PC-9 (cell line): ENCODE measurements around the gene AGAP1.

ENCODE experiments used
- EZH2 ChIP-seq: fragments of 200-600 bp; sonication (generic); IDR thresholded peaks from 2 replicates; pipeline ENCODE4 v1.8.0; 2017; ENCODE audit warnings: antibody characterized with exemption, low read depth
- TF ChIP-seq, protein P1 (sequence below): fragments of 200-600 bp; sonication (generic); conservative IDR thresholded peaks from 2 replicates; pipeline ENCODE4 v1.6.1; 2017; ENCODE audit warnings: mixed run types, antibody characterized with exemption, mild to moderate bottlenecking, moderate library complexity

DNA sequence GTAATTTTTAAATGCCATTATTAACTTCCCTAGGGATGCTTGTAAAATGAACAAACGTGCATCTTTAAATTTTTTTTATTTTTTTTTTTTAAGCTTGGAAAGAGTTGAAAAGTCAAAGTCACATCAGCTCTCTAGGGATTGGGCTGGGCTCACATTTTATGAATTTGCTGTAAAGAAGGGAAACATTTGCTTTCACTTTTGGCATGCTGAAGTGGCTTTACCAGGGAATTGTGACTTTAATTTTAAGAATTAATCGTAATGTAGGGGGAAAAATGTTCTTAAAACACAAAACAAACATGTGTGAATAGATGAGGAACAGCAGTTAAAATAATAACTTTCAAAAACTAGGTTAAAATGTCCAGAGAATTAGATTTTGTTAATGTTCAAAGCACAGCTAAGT, 123.0 kb downstream of the AGAP1 start:
- TF ChIP-seq, protein P1, sequence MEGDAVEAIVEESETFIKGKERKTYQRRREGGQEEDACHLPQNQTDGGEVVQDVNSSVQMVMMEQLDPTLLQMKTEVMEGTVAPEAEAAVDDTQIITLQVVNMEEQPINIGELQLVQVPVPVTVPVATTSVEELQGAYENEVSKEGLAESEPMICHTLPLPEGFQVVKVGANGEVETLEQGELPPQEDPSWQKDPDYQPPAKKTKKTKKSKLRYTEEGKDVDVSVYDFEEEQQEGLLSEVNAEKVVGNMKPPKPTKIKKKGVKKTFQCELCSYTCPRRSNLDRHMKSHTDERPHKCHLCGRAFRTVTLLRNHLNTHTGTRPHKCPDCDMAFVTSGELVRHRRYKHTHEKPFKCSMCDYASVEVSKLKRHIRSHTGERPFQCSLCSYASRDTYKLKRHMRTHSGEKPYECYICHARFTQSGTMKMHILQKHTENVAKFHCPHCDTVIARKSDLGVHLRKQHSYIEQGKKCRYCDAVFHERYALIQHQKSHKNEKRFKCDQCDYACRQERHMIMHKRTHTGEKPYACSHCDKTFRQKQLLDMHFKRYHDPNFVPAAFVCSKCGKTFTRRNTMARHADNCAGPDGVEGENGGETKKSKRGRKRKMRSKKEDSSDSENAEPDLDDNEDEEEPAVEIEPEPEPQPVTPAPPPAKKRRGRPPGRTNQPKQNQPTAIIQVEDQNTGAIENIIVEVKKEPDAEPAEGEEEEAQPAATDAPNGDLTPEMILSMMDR = no peak
- TF ChIP-seq EZH2 = no peak
